Measurements from ENCODE around the gene SH3PXD2B.

DNA sequence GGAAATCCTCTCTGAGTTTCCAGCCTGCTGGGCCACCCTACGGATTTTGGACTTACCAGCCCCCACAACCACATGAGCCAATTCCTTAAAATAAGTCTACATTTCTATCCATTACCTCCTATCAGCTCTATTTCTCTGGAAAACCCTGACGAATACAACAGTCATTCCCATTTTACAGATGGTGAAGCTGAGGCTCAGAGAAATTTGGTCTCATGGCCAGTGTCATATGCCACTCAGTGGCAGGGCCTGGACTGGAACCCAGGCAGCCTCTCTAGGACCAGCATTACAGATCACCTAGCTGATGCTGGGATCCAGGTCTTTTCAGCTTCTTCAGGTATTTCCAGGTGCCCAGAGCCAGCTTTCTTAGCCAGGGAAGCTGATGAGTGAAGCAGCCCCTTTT, 45.0 kb upstream of the SH3PXD2B start:
- TF ChIP-seq FOXP2 (optimal IDR thresholded peaks at IDR 0.05; ENCODE audit: borderline replicate concordance, extremely low read depth, extremely low read length, insufficient read depth) (no peak), REST (IDR thresholded peaks at IDR 0.05; ENCODE audit: insufficient read depth in 1 of 2, low read depth in 2 of 2, low read length in 2 of 2) (no peak)

All from PFSK-1 (cell line).